NB4 (cell line): ENCODE measurements around the gene EIF2S3.

Source experiments
- CTCF ChIP-seq: IDR thresholded peaks from one replicate; pipeline ENCODE4 v1.5.1; 2012; ENCODE audit warnings: low read depth, low read length
- MYC ChIP-seq: IDR thresholded peaks from 2 replicates; pipeline ENCODE4 v1.6.1; 2011; ENCODE audit warnings: low read depth, low read length
- POLR2A ChIP-seq: IDR thresholded peaks from 2 replicates; pipeline ENCODE4 v1.6.1; 2011; ENCODE audit warnings: mild to moderate bottlenecking; ENCODE audit not compliant: insufficient read length; ENCODE audit errors: extremely low read depth

GRCh38 chrX:24023972-24024669, 30.6 kb upstream of the EIF2S3 start:
- TF ChIP-seq POLR2A (no peak), MYC (no peak), CTCF (no peak)
